Jurkat, Clone E6-1 (cell line): ENCODE results near the gene CLPTM1. TPM values are rescaled to one million over a fixed set of nuclear protein-coding genes. Genes with fewer than 3 reads are reported as not detected.
"Not testable (repeated sequence)": the region's sequence is repeated elsewhere in the genome, so short reads cannot be mapped to it uniquely, and the experiment has no call there.

ENCODE experiments used
- DNase-seq: peaks from one replicate; pipeline ENCODE4 v3.0.0-alpha.2; 2011; ENCODE audit warnings: low read depth, low spot score
- H3K4me3 ChIP-seq: 2 replicates; pipeline ENCODE4 v1.5.1; 2011; ENCODE audit warnings: mild to moderate bottlenecking, low read length, control low read depth, moderate library complexity
- polyA plus RNA-seq: library from polyadenylated mRNA; unstranded; fragments of >200 nt; gene quantifications from one replicate; pipeline ENCODE4 v1.2.1, GENCODE V29; 2012; ENCODE audit warnings: missing spikeins; ENCODE audit not compliant: insufficient read length, insufficient read depth

Gene CLPTM1
- polyA plus RNA-seq: 62.9 TPM

- DNase-seq: peak; percentile 94
- peak within 1 kb of the TSS; percentile 97 for H3K4me3 ChIP-seq
Measured at GRCh38 chr19:44954649-44955504, at the start of gene CLPTM1. CLPTM1 (plus strand) TSS chr19:44955380; CDS start chr19:44955396, 16 bp downstream.

- no peak for DNase-seq
- H3K4me3 ChIP-seq: no peak within 1 kb of the TSS
Measured at GRCh38 chr19:44905437-44906160, 49.6 kb upstream of the CLPTM1 start, which contains the start of gene APOE. APOE (plus strand) TSS chr19:44905796; CDS start chr19:44906625, 829 bp downstream.

- H3K4me3 ChIP-seq: no peak overlapping the region
- no peak for DNase-seq
Measured at GRCh38 chr19:44907613-44908012, 47.6 kb upstream of the CLPTM1 start.

GRCh38 chr19:44908074-44908835, 46.9 kb upstream of the CLPTM1 start:
- no peak overlapping the region for H3K4me3 ChIP-seq
- DNase-seq: no peak

GRCh38 chr19:44908836-44909261, 46.3 kb upstream of the CLPTM1 start:
- DNase-seq: no peak
- no peak overlapping the region for H3K4me3 ChIP-seq

- H3K4me3 ChIP-seq: no peak overlapping the region
- no peak for DNase-seq
Measured at GRCh38 chr19:44909775-44910174, 45.4 kb upstream of the CLPTM1 start.

GRCh38 chr19:44911896-44912295, 43.3 kb upstream of the CLPTM1 start:
- DNase-seq, H3K4me3 ChIP-seq: not testable (repeated sequence)

- DNase-seq: no peak
- no peak overlapping the region for H3K4me3 ChIP-seq
Measured at GRCh38 chr19:44912854-44913253, 42.3 kb upstream of the CLPTM1 start.

GRCh38 chr19:44913512-44914432, 41.4 kb upstream of the CLPTM1 start:
- not testable (repeated sequence) for H3K4me3 ChIP-seq

GRCh38 chr19:44914433-44915206, 40.6 kb upstream of the CLPTM1 start, which contains the start of gene APOC1:
APOC1 (plus strand) TSS chr19:44914608; CDS start chr19:44914892, 284 bp downstream.
- H3K4me3 ChIP-seq: peak within 1 kb of the TSS; percentile 55
- peak; percentile 77 for DNase-seq

More at GRCh38 chr19:44913512-44914432, 41.4 kb upstream of the CLPTM1 start:
- DNase-seq: not testable (repeated sequence)

- H3K4me3 ChIP-seq: no peak overlapping the region
- no peak for DNase-seq
Measured at GRCh38 chr19:44924243-44924725, 30.9 kb upstream of the CLPTM1 start.

- no peak overlapping the region for H3K4me3 ChIP-seq
- DNase-seq: no peak
Measured at GRCh38 chr19:44925114-44925891, 29.9 kb upstream of the CLPTM1 start.

- not testable (repeated sequence) for H3K4me3 ChIP-seq, DNase-seq
Measured at GRCh38 chr19:44926245-44927077, 28.7 kb upstream of the CLPTM1 start.

GRCh38 chr19:44927746-44928145, 27.4 kb upstream of the CLPTM1 start:
- no peak overlapping the region for H3K4me3 ChIP-seq
- DNase-seq: no peak

GRCh38 chr19:44930088-44930487, 25.1 kb upstream of the CLPTM1 start:
- H3K4me3 ChIP-seq: no peak overlapping the region
- DNase-seq: no peak

GRCh38 chr19:44931541-44931940, 23.6 kb upstream of the CLPTM1 start:
- no peak for DNase-seq
- no peak overlapping the region for H3K4me3 ChIP-seq
